ENCODE measurements around the gene L3MBTL4. TPM values are rescaled to one million over a fixed set of nuclear protein-coding genes. Genes with fewer than 3 reads are reported as not detected.

Gene L3MBTL4
- total RNA-seq, 1 donor from 2014 or later, result 16.2 TPM

- DNase-seq (no peak), ATAC-seq (no peak)
- no peaks in the 10 kb centered on the region for H3K4me1 ChIP-seq
- TF ChIP-seq CTCF (IDR thresholded peaks at IDR 0.05), result no peak
- no peak overlapping the region for H3K27ac ChIP-seq
- H3K9me3 ChIP-seq, result no peaks in the 10 kb centered on the region
- H3K36me3 ChIP-seq, result no peaks in the 10 kb centered on the region
- H3K27me3 ChIP-seq, result no peaks in the 10 kb centered on the region
- intact Hi-C loops (cut with DNase I), result no loop called here
- H3K4me3 ChIP-seq, result no peak overlapping the region
Measured at GRCh38 chr18:6341303-6341702, 73.4 kb downstream of the L3MBTL4 start.

GRCh38 chr18:6340121-6340520 lies 74.6 kb downstream of the L3MBTL4 start:
- DNase-seq (no peak), ATAC-seq (no peak)
- Histone ChIP-seq H3K4me3 (no peak overlapping the region), H3K27ac (no peak overlapping the region), H3K27me3 (no peaks in the 10 kb centered on the region), H3K9me3 (no peaks in the 10 kb centered on the region), H3K36me3 (no peaks in the 10 kb centered on the region), H3K4me1 (no peaks in the 10 kb centered on the region)
- no peak for TF ChIP-seq CTCF (IDR thresholded peaks at IDR 0.05)
- intact Hi-C loops (cut with DNase I), result no loop called here

GRCh38 chr18:6336239-6336638 lies 78.5 kb downstream of the L3MBTL4 start:
- H3K36me3 ChIP-seq, result no peaks in the 10 kb centered on the region
- TF ChIP-seq CTCF (IDR thresholded peaks at IDR 0.05), result no peak
- no peaks in the 10 kb centered on the region for H3K9me3 ChIP-seq
- H3K27me3 ChIP-seq, result no peaks in the 10 kb centered on the region
- H3K27ac ChIP-seq, result no peak overlapping the region
- ATAC-seq, result no peak
- intact Hi-C loops (cut with DNase I), result no loop called here
- no peak overlapping the region for H3K4me3 ChIP-seq
- H3K4me1 ChIP-seq, result no peaks in the 10 kb centered on the region
- DNase-seq, result no peak

GRCh38 chr18:6333981-6334380 lies 80.7 kb downstream of the L3MBTL4 start:
- TF ChIP-seq CTCF (IDR thresholded peaks at IDR 0.05), result no peak
- Histone ChIP-seq H3K27me3 (no peaks in the 10 kb centered on the region), H3K4me1 (no peaks in the 10 kb centered on the region), H3K36me3 (no peaks in the 10 kb centered on the region), H3K27ac (no peak overlapping the region), H3K9me3 (no peaks in the 10 kb centered on the region), H3K4me3 (no peak overlapping the region)
- intact Hi-C loops (cut with DNase I), result no loop called here
- no peak for ATAC-seq
- no peak for DNase-seq

GRCh38 chr18:6331872-6332271 lies 82.8 kb downstream of the L3MBTL4 start:
- no peak for TF ChIP-seq CTCF (IDR thresholded peaks at IDR 0.05)
- H3K4me3 ChIP-seq, result no peak overlapping the region
- DNase-seq (no peak), ATAC-seq (no peak)
- no peaks in the 10 kb centered on the region for H3K9me3 ChIP-seq
- intact Hi-C loops (cut with DNase I), result no loop called here
- no peaks in the 10 kb centered on the region for H3K36me3 ChIP-seq
- H3K27ac ChIP-seq, result no peak overlapping the region
- no peaks in the 10 kb centered on the region for H3K4me1 ChIP-seq
- H3K27me3 ChIP-seq, result no peaks in the 10 kb centered on the region

- no peaks in the 10 kb centered on the region for H3K9me3 ChIP-seq
- no peak for ATAC-seq
- H3K36me3 ChIP-seq, result no peaks in the 10 kb centered on the region
- no peak overlapping the region for H3K27ac ChIP-seq
- no peaks in the 10 kb centered on the region for H3K27me3 ChIP-seq
- intact Hi-C loops (cut with DNase I), result no loop called here
- no peak for TF ChIP-seq CTCF (IDR thresholded peaks at IDR 0.05)
- DNase-seq, result no peak
- H3K4me1 ChIP-seq, result no peaks in the 10 kb centered on the region
- no peak overlapping the region for H3K4me3 ChIP-seq
Measured at GRCh38 chr18:6330786-6331185, 83.9 kb downstream of the L3MBTL4 start.
